HG02642 (cell line): ENCODE measurements around the gene ZC3H12D.
"Not testable (repeated sequence)": the region's sequence is repeated elsewhere in the genome, so short reads cannot be mapped to it uniquely, and the experiment has no call there.

ENCODE experiments used
- ATAC-seq: cut with Tn5 transposase; IDR thresholded peaks from one replicate; pipeline ENCODE4 v1.9.1; 2021; ENCODE audit warnings: mild to moderate bottlenecking; ENCODE audit not compliant: unreplicated experiment, poor library complexity

Gene ZC3H12D

DNA sequence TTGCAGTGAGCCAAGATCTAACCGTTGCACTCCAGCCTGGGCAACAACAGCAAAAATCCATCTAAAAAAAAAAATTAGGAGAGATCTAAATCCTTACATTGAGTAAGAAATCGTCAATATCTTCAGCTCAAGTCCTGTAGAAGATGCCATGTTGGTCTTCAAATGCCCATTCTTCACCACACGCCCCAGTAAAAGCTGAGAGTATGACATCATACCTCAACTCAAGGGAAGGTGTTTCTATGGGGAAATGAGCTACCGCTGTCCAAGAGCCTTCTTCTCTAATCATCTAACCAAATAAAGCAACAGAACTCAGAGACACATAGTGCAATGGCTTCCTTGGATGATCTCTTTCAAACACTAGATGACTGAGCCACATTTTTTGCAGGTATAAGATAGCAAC, 2.5 kb upstream of the ZC3H12D start:
- no peak for ATAC-seq

- no peak for ATAC-seq
Measured at GRCh38 chr6:149483849-149484655, 762 bp downstream of the ZC3H12D start.

DNA sequence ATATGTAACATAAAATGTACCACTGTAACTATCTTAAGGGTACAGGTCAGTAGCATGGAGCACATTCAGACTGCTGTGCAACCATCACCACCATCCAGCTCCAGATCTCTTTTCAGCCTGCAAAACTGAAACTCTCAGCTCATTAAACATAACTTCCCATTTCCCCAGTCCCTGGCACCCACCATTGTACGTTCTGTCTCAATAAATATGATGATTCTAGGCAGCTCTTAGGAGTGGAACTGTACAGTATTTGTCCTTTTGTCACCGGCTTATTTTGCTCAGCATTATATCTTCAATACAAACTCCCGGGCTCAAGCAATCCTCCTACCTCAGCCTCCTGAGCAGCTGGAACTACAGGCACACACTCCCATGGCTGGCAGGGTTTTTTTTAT, 1.5 kb downstream of the ZC3H12D start:
- ATAC-seq = no peak

DNA sequence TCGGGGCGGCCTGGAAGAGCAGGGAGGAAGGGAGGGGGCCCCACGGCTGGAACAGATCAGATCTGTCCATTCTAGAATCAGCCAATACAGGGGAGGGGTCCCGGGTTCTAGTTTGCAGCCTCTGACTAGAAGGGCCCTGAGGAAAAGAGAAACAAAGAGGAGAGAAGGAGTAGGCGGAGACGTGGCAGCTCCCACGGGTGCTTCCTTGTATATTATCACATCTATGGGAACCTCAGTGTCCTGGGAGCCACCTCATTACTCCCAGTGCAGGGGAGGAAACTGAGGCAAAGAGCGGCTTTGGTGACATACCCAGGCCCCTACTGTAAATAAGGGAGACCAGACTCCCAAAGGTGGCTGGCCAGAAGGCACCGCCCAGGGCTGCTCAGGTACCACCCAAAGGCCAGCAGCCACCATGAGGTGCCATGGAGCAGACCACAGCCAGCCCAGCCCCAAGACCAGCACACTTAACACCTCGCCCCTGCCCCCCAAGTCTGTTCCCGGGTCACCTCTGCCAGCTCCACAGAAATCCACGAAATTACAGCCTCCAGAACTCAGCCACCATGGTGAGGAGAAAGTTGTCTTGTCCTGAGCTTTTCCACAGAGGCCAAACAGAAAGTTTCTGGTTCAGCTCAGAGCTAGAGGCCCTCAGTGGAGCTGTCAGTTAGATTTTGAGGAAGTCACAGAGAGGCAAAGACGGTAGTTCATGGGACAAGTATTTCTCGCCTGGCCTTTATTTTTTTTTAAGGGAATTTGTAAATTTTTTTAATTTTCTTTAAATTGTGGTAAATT, 2.1 kb downstream of the ZC3H12D start:
- no peak for ATAC-seq

GRCh38 chr6:149480502-149481280, 4.1 kb downstream of the ZC3H12D start:
- no peak for ATAC-seq

GRCh38 chr6:149478631-149479314, 6.0 kb downstream of the ZC3H12D start:
- no peak for ATAC-seq

- ATAC-seq = no peak
Measured at GRCh38 chr6:149477544-149477943, 7.3 kb downstream of the ZC3H12D start.

DNA sequence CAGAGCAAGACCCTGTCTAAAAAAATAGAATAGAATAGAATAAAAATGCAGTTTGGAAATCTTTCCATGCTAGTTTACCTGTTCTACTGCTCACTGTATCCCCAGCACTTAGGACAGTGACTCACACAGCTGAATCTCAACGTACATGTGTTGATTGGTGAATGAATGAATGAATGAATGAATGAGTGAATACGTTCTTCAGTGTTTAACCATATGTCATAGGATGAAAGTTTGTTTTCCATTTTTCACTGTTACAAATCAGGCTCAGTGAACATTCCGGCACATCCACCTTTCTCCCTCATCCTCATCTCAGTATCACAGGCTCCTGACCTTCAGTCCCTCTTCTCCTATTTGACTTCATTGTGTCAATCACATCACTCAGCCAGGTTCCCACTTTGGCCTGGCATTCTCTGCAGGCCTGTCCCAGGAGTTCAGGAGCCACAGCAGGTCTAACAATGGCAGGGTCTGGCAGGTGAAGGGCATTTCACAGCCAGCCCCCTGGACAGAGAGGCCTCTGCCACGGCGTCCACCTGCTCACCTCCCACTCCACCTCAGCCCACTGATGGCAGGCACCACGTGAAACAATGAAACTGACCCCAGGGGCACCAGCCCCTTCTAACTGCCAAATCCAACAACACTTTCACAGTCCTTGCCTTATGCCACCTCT, 7.9 kb downstream of the ZC3H12D start:
- no peak for ATAC-seq

GRCh38 chr6:149474108-149474935, 10.5 kb downstream of the ZC3H12D start:
- peak; percentile 40 for ATAC-seq

DNA sequence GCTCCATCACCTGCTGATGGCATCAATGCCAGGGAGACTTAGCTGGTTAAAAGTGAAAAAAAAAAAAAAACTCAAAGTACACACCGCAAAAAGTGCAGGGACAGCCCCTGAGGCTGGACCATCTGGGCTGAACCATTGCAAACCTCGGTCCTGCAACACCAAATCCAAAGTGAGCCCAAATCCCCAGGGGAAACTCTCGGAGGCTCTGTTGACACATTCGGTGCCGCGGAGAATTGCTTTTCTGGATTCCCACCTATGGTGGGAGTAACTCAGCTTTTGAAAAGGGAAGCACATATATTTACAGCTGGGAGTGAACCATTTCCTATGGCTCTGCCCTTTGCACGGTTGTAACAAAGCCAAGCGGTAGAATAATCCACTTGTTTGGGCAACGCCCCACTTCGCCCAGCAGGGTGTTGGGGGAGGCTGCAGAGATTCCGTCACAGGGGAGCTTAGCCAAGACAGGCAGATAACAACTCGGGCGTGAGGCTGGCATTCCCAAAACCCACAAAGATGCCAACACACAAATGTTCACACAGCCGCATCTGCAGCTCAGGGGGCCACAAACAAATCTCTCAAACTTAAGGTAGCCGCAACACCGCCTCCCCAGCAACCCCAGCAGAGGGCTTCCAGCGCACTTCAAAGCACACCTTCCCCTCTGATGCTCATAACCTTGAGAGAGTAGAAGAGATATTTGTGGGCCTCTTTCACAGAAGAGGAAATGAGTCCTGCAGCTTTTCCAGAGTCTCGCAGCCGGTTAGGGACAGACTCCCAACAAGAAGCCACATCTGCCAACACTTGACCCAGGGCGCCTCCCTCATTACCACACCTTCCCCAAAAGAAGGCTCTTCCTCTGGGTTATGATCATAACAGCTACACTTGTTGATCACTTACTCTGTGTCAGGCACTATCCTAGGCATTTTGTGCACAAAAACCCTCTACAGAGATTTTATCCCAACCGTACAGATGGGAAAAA, 11.4 kb downstream of the ZC3H12D start:
- ATAC-seq = peak; percentile 26

DNA sequence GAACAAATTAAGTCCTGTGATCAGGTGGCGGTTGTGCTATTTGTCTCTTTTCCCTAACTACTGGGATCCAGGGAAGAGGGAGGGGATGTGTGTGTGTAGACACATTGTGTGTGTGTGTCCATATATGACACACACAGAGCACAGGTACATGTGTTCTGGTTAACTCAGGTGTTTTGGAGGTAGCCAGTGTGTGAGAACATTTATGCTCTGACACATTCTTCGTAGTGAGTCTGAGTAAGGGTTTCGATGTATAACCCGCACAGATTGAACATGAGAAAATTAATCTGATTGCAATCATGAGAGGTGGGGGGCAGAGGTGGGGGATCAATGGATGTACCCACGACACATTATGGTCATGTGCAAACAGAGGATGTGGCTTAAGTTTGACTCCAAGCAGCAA, 12.6 kb downstream of the ZC3H12D start:
- ATAC-seq = no peak

GRCh38 chr6:149471801-149472200, 13.0 kb downstream of the ZC3H12D start:
- no peak for ATAC-seq

GRCh38 chr6:149470948-149471347, 13.9 kb downstream of the ZC3H12D start:
- no peak for ATAC-seq

DNA sequence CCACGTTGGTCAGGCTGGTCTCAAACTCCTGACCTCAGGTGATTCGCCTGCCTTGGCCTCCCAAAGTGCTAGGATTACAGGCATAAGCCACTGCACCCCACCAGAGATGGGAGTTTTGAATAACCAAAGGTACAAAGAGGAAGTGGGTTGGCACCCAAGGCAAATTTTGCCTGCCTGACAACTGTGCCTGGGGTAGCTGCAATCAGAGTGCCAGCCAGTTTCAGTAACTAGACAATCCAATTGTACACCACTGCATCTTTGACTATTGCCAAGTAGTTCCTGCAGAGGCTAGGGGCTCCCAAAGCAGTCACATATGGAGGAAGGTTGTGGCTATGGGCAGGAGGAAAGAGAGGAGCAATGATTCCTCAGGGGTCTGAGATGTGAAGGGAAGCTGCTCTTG, 16.6 kb downstream of the ZC3H12D start:
- ATAC-seq = peak; percentile 24

- ATAC-seq = no peak
Measured at GRCh38 chr6:149467265-149467664, 17.5 kb downstream of the ZC3H12D start.

DNA sequence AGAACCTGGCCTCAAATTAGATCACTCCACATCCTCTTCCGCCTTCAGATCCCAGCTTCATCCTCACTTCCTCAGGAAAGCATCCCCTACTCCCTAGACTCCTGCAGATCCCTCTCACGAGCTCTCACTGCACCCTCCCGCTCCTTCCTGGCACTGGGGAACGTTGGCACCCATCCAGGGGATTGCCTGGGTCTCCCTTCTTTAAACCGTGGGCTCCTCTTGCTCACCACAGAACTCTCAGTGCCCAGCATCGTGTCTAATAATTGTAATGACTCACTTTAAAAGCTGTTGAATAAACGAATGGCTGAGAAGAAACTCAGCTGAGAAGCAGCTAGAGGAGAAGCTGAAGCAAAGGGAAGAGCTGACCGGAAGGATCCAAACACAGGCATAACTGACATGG, 20.4 kb downstream of the ZC3H12D start:
- no peak for ATAC-seq

DNA sequence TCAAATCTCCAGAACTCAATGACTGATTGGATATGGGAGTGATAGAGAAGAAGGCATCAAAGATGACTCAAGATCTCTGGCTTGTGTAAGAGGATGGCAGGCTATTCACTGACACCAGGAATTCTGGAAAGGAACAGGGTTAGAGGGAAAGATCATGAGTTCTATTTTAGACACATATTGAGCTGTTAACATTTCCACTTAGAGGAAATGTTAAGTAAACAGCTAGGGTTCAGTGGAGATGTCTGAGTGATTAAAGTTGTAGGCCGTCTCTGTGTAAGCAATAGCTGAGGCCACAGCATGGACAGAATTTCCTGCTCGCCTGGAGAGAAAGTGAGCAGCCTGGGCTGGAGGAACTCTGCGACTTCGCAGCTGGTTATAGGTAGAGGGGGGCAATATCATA, 21.0 kb downstream of the ZC3H12D start:
- no peak for ATAC-seq

- ATAC-seq = not testable (repeated sequence)
Measured at GRCh38 chr6:149462712-149463111, 22.1 kb downstream of the ZC3H12D start.
